ENCODE results near the gene CHDH.

GRCh38 chr3:53888232-53888631, 42.0 kb upstream of the CHDH start:
- TF ChIP-seq CTCF (IDR thresholded peaks at IDR 0.05) (no peak), POLR2A (IDR thresholded peaks at IDR 0.05) (no peak)
